ENCODE data around the gene DYRK2. TPM values are rescaled to one million over a fixed set of nuclear protein-coding genes. Genes with fewer than 3 reads are reported as not detected.

Gene DYRK2
- total RNA-seq, 3 donors from 2014 or later (not counting 1 experiment from before 2014, with no cell fraction given) = 88.1 to 108 (median 108) TPM

- Histone ChIP-seq H3K4me1 (ENCODE audit: control insufficient read depth, insufficient read depth, low read length) (peaks cover 25% of the 10 kb centered on the region), H3K36me3 (ENCODE audit: control insufficient read depth, insufficient read depth, low read length) (peaks cover 4% of the 10 kb centered on the region), H3K27ac (ENCODE audit: low read length) (peak overlapping the region; percentile 92), H3K9me3 (ENCODE audit: control insufficient read depth, insufficient read depth, low read length) (no peaks in the 10 kb centered on the region), H3K27me3 (ENCODE audit: control insufficient read depth, insufficient read depth, low read length) (no peaks in the 10 kb centered on the region), H3K4me3 (ENCODE audit: low read length) (peak overlapping the region; percentile 93)
- Mint-ChIP-seq H3K27me3 (ENCODE audit: low read depth in 2 of 2) (peaks cover 0 to 2% of the 10 kb centered on the region in 2 donors), H3K27ac (peak overlapping the region; percentile 48 to 89), H3K4me3 (peak overlapping the region; percentile 82), H3K4me1 (peaks cover 26 to 36% of the 10 kb centered on the region in 2 donors), H3K9me3 (no peaks in the 10 kb centered on the region), H3K36me3 (no peaks in the 10 kb centered on the region)
- ATAC-seq = no peak
- WGBS (ENCODE audit: insufficient coverage) = 68% methylated on average over 21 of the region's 21 CpGs
- no peak for TF ChIP-seq CTCF (IDR thresholded peaks at IDR 0.05)
- intact Hi-C loops (cut with micrococcal nuclease) = loop anchor here (5.0 kb wide), 1 partner anchor 205 kb away; no protein-coding TSS in a partner anchor
- peak in 1 of 2 donors; percentile 67 for DNase-seq
These were observed 1.3 kb upstream of the DYRK2 start for GRCh38 chr12:67647181-67647798.

DNA sequence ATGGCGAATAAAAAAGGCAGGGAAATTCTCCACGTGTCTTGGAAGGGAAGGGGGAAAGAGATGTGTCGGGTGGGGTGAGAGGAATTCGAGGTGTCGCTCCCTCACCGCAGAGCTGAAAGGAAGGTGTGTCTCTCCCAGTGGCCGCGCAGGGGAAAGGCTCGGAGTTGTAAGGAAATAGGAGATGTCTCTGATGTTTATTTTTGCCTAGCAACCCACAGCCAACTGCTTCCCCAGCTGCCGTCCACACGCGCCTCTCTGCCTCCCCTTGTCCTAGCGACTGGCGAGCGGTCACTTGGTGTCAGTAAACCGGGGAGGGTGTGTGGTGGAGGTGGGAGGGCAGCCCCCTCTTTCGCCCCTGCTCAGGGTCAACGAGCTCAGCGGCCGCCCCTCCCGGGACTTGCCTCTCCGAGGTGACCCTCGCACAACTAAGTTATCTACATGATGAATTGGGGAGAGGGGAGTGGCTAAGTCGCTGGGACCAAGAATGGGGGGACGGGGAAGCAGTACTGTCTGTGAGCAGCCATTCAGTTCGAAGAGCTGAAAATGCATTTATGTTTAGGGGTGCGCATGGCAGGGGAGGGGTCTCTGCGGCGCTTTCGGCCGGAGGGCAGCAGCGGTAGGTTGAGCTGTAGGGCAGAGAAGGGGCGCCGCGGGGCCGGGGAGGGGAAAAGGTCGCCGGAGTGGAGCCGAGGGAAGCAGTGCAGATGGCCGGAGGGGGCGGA is 585 bp upstream of the DYRK2 start:
- intact Hi-C loops (cut with micrococcal nuclease) = loop anchor here (1.0 to 5.0 kb wide), 3 partner anchors 18 to 379 kb away; partner anchors contain the start of gene CAND1
- Histone ChIP-seq H3K9me3 (ENCODE audit: control insufficient read depth, insufficient read depth, low read length) (no peaks in the 10 kb centered on the region), H3K4me3 (ENCODE audit: low read length) (peak overlapping the region; percentile 93), H3K27me3 (ENCODE audit: control insufficient read depth, insufficient read depth, low read length) (no peaks in the 10 kb centered on the region), H3K36me3 (ENCODE audit: control insufficient read depth, insufficient read depth, low read length) (peaks cover 4% of the 10 kb centered on the region), H3K27ac (ENCODE audit: low read length) (peak overlapping the region; percentile 92), H3K4me1 (ENCODE audit: control insufficient read depth, insufficient read depth, low read length) (peaks cover 29% of the 10 kb centered on the region)
- Mint-ChIP-seq H3K27ac (peak overlapping the region; percentile 48 to 89), H3K4me3 (peak overlapping the region; percentile 82), H3K4me1 (peaks cover 27 to 36% of the 10 kb centered on the region in 2 donors), H3K36me3 (no peaks in the 10 kb centered on the region), H3K27me3 (ENCODE audit: low read depth in 2 of 2) (no peaks in the 10 kb centered on the region), H3K9me3 (no peaks in the 10 kb centered on the region)
- TF ChIP-seq CTCF (IDR thresholded peaks at IDR 0.05) = no peak
- DNase-seq (peak; percentile 46 to 77), ATAC-seq (peak; percentile 22 to 33 (median 29))
- 2% methylated on average over 38 of the region's 41 CpGs for WGBS (ENCODE audit: insufficient coverage)

DNA sequence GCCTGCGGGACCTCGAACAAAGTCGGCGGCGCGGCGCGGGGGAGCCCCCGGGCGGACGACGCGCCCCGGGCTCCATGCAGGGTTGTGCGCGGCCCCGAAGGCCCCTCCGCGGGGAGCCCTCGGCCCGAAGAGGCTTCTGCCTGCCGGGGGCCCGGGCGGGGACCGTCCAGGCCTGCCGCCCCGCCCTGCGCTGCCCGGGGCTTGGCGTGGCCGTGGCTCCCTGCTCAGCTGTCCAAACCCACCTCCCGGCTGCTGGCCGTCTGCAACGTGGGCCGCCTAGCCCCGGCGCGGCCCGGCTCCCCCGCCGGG is 670 bp downstream of the DYRK2 start:
- ATAC-seq (peak; percentile 18 to 38 (median 30)), DNase-seq (peak in 1 of 2 donors; percentile 52)
- Mint-ChIP-seq H3K9me3 (no peaks in the 10 kb centered on the region), H3K27ac (peak overlapping the region; percentile 90 to 91), H3K4me1 (peaks cover 40 to 49% of the 10 kb centered on the region in 2 donors), H3K27me3 (ENCODE audit: low read depth in 2 of 2) (no peaks in the 10 kb centered on the region), H3K36me3 (no peaks in the 10 kb centered on the region), H3K4me3 (peak overlapping the region; percentile 88)
- peaks cover 38% of the 10 kb centered on the region for H3K4me1 ChIP-seq (ENCODE audit: control insufficient read depth, insufficient read depth, low read length)
- peak overlapping the region; percentile 94 for H3K4me3 ChIP-seq (ENCODE audit: low read length)
- under 1% methylated on average over 41 of the region's 41 CpGs for WGBS (ENCODE audit: insufficient coverage)
- peaks cover 10% of the 10 kb centered on the region for H3K36me3 ChIP-seq (ENCODE audit: control insufficient read depth, insufficient read depth, low read length)
- TF ChIP-seq CTCF (IDR thresholded peaks at IDR 0.05) = no peak
- intact Hi-C loops (cut with micrococcal nuclease) = loop anchor here (2.0 to 5.0 kb wide), 2 partner anchors 207 to 380 kb away; partner anchors contain the start of gene CAND1
- H3K9me3 ChIP-seq (ENCODE audit: control insufficient read depth, insufficient read depth, low read length) = no peaks in the 10 kb centered on the region
- H3K27me3 ChIP-seq (ENCODE audit: control insufficient read depth, insufficient read depth, low read length) = no peaks in the 10 kb centered on the region
- H3K27ac ChIP-seq (ENCODE audit: low read length) = no peak overlapping the region
